GM23248 (cell line): ENCODE measurements around the gene NTHL1.

ENCODE experiments used
- EZH2 ChIP-seq: fragments of 200-600 bp; sonication (generic); IDR thresholded peaks from 2 replicates; pipeline ENCODE4 v1.6.1; 2018; ENCODE audit warnings: antibody characterized with exemption, mild to moderate bottlenecking; ENCODE audit not compliant: insufficient read depth, poor library complexity, severe bottlenecking
- EZH2phosphoT487 ChIP-seq: fragments of 200-600 bp; sonication (generic); IDR thresholded peaks from 2 replicates; pipeline ENCODE4 v1.6.1; 2018; ENCODE audit warnings: antibody characterized with exemption, moderate library complexity, mild to moderate bottlenecking, low read depth; ENCODE audit not compliant: insufficient read depth

GRCh38 chr16:2001456-2002355, 45.9 kb downstream of the NTHL1 start:
- TF ChIP-seq EZH2 (no peak), EZH2phosphoT487 (no peak)
